HG02610 (cell line): ENCODE results near the gene JMJD1C.
"Not testable (repeated sequence)": the region's sequence is repeated elsewhere in the genome, so short reads cannot be mapped to it uniquely, and the experiment has no call there.

Experiments
- ATAC-seq: cut with Tn5 transposase; IDR thresholded peaks from one replicate; pipeline ENCODE4 v1.9.1; 2021; ENCODE audit warnings: mild to moderate bottlenecking, moderate library complexity; ENCODE audit not compliant: unreplicated experiment

The JMJD1C gene

DNA sequence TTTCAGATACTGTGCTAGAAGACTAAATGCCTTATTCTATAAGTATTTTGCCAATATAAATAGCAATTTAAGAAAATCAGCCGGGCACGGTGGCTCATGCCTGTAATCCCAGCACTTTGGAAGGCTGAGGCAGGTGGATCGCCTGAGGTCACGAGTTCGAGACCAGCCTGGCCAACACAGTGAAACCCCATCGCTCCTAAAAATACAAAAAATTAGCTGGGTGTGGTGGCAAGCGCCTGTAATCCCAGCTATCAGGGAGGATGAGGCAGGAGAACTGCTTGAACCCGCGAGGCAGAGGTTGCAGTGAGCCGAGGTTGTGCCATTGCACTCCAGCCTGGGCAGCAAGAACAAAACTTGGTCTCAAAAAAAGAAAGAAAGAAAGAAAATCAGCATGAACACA lies 230.6 kb downstream of the JMJD1C start:
- ATAC-seq = not testable (repeated sequence)

DNA sequence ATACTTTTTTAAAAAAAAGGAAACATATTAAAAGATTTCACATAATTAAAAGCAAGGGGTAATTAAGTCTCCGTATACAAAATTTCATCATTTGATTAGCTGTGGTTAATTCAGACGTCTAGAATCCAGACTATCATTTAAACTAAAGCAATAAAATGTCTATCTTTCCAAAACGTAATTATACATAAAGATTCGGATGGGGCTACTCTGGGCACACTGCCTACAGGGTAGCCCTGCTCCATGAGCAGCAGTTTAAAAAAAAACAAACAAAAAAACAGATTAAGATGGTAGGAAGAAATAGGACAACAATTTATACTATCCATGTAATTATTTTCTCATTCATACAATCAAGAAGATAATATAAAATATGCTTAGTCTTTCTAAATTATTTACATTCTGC lies 236.6 kb downstream of the JMJD1C start:
- no peak for ATAC-seq

DNA sequence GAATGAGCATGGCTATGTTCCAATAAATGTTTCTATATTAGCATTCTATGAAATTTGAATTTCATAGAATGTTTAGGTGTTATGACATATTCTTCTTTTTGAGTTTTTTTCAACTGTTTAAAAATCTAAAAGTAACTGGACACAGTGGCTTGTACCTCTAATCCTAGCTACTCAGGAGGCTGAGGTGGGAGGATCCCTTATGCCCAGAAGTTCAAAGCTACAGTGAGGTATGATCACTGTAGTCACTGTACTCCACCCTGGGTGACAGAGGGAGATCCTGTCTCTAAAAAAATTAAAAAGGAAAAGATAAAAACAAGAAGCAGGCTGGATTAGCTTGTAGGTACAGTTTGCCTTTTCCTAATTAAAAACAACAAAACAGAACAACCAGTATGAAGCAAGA lies 237.5 kb downstream of the JMJD1C start:
- no peak for ATAC-seq

DNA sequence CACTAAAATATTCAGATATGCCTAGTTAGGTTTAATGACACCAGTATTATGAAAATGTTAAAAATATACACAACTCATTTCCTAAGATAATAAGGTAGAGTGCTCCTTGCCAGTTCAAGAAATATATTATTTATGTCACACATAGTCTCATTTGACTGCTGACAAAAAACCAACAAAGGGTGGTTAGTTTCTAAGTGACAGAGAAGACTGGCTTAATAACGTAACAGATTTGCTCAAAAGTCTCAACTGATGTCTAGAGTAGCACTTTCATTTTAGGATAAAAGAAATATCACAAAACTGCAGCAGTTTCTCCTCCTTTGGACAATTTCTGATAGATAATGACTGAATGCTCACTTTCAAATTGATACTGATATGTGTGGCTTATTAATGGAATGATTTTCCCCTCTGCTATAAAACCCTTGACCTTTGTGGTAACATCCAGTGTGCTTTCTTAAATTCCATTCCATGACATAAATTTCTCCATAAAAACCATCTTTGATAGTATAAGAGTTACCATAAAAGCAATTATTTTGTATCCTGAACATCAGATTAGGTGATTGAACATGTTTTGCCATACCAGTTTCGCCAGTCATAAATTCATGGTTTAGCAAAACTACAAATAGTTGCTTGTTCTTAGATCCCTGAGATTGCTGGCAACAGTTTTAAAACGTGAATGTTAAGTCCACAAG lies 238.4 kb downstream of the JMJD1C start:
- ATAC-seq = peak; percentile 89

DNA sequence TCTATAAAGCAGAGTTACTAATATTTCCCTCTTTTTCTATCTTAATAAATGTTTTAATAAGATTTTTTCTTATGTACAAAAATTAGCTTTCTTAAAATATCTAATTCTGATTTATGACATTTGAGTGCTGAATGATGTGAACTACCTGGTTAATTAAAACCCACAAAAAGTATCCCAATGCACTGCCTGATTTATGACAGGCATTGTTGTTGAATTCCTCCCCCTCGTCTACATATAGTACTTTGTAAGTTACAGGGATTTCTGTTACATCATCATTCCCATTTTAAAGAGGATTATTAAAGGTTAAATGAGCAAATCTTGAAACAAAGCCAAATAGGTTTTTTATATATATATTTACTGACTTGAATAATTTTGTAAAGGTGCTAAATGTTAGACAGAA lies 241.5 kb downstream of the JMJD1C start:
- no peak for ATAC-seq

DNA sequence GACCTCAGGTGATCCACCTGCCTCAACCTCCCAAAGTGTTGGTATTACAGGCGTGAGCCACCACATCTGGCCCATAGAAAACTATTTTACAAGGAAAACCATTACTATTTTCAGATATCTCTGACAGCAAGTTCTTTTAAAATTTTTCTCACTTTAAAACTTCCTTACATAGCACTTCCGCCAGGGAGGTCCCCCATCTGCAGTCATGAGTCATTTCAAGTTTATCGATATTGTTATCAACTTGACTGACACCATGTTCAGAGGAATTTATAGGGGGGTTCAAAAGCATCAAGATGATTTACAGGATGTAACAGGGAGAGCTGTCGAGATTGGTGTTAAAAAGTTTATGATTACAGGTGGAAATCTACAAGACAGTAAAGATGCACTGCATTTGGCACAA lies 243.8 kb downstream of the JMJD1C start:
- ATAC-seq = no peak

DNA sequence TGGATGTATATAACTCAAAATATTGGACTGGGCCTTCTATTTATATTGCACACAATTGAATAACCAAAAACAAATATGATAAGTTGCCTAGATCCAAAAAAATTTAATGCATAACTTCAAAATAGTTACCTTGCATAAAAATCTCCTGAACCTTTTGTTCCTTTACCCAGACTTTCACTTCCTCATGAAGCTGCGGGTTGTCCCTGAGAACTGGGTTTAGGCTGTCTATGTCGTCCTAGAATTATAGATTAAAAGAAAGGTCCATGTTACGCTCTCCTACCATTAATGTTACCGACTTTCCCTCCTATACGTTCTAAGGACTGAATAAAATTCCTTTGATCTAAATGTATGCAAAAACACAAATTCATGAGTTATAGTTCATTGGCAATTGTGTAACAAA lies 246.0 kb downstream of the JMJD1C start:
- ATAC-seq = no peak

DNA sequence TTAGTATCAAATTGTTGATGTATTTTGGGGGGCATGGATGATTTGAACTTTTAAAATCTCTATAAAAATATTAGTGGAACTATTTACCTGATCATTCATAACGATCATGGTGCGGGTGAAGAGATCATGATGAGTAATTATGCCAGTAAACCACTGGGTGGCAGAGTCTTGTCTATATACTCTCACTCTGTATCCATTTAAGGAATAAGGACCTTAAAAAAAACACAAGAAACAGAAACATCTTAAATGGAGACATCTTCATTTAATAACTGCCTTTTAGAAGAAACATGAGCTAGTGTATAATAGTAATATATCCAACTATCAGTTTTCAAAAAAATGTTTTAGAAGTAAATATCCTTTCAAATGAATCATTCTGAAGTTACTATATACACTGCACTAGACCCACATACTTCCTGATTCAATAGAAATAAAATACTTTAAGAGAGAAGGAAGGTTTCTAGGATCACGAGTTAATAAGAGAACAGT lies 248.6 kb downstream of the JMJD1C start:
- ATAC-seq = peak; percentile 91

DNA sequence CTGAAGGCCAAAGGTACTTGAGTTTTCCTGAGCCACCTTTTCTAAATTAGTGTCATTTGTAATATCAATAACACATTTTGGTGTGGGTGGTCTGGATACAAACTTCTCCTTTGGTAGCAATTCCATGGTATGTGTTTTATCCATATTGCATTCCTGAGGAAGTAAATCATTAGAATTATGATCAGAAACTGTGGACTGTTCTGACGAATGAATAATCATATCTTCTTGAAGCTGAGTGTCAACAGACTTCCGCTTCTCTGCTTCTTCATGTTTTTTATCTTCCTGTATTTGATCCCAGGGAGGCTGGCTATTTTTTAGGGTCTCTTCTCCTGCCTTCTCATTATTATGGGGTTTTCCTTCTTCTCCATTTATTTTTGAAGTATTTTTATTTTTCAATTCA lies 251.2 kb downstream of the JMJD1C start:
- ATAC-seq = no peak

DNA sequence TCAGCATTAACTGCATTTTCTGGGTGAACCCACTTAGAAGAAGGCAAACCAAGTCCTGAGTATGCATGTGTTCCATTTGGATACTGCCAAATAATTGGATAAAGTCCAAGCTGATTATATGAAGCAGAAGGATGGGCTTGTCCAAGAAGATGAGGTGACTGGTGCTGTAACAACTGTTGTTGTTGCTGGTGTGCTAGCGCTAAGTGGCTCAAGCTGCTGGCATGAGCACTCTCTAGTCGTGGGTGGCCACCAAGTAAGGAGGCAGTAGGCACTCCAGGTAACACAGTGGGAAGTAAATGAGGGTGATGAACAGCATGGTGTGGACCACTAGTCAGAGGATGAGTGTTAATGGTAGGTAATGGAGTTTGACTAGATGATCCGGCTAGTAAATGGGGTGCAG lies 252.3 kb downstream of the JMJD1C start:
- no peak for ATAC-seq

DNA sequence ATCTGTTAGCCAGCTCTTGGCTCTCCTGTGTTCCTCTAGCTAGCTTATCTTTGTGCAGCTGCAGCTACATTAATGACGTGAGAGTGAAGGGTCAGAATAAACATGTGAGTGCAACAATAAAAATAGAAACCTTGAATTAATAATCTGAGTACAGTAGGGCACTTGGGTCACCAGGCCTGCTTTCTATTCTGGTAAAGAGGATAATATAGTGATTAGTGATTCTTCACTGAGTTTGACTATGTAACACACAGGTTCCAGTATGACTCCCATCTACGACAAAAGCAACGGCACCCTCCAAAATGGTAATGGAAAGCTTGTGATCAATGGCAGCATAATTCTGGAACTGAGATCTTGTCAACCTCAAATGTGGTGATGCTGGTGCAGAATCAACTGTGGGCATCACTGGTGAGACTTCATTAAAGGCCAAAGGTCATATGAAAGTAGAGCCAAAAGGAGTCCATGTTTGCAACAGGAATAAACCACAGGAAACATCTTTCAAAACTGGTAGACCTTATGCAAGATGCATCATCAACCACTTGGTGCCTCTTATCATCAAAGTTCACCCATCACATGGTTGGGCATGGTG lies 255.1 kb downstream of the JMJD1C start:
- ATAC-seq = peak; percentile 53

DNA sequence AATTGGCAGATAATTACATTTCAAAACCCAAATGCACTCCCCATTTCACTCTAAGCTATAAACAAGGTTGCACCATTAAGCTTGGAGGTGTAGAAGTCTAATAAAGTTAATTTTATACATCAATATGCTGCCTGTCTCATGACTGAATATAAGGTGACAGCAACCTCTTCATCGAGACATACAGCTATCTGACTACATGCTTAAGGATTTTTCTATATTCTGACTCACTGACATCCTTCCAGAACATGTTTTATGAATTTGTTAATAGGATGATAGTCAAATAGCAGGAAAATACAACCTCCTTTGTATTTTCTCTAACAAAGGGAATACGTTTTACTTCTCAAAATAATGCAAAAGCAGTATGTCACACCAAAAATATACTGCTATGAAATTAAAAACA lies 256.1 kb downstream of the JMJD1C start:
- no peak for ATAC-seq

DNA sequence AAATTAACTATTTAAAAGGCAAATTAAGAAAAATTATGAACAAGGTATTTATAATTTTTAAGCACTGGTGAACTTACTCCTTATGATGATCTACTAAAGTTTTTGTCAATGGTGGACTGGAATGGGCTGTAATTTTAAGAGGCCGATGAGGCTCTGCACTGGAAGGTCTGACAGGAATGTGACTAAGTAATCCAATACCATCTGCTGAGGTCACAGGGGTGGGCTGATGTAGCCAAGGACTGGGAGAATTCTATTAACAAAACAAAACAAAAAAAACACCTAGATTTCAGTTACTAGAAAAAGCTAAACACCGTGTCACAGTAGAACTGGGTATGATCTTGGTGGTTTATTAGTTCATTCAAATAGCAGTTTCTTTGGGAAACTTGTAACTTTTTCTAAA lies 256.8 kb downstream of the JMJD1C start:
- no peak for ATAC-seq

DNA sequence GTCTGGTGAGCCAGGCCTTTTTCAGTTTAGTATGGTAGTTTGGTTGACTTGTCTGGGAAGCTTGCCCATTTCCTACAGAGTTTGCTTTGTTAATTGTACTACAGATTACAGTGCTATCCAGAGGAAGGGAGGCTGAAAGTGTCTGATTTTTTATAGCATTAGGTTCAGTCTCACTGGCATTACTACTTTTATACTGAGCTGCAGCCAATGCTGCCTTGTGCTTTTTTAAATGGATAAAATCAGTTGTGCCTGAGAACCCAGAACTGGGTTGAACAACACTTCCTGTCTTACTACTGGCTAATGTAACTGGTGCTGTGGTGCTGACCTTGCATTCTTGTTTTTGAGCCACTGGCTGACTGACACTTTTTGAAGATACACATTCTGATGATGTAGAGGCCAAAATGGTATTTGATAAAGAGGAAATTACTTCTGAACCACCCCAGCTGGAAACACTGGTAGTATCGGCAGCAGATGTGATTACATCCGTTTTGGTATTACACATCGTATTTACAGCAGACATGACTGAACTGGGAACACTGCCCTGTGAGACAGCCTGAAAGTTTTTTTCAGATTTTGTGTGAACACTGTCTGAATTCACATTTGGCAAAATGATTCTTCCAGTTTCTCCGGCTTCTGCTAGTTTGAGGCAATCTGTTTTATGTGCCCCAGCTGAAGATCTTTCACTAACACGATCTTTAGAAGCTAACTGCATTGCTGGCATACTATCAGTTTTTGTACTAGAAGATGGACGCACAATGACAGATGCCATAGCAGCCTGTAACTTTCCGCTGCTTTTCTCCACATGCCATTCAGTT lies 258.6 kb downstream of the JMJD1C start:
- ATAC-seq = no peak

DNA sequence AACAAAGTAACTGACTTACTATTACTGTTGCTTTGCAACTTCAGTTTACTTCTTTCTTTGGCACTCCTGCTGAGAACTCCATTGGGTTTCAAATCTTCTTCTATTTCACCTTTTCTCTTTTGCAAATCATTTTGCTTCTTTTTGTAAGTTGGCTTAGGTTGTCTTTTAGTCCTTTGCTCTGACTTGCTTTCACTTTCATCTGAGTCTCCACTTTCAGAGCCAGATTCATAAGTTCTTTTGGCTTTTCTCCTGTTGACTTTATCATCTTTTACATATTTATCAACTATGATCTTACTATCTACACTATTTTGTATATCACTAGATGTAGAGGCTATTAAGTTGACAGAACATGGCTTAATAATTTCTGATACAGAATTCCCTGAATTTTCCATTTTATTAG lies 259.2 kb downstream of the JMJD1C start:
- no peak for ATAC-seq

DNA sequence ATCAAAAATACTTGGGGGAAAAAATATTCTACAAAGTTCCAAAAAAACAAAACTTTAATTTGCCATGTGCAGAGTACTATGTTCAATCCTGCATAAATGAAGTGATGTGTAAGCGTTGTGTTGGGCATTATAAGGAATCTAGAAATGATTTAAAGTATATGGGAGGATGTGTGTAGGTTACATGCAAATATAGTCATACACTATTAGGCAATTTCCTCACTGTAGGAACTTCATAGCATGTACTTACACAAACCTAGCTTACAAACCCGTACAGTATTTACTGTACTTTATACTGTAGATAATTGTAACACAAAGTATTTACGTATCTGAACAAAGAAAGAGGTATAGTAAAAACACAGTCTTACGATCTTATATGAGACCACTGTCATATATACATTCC lies 260.4 kb downstream of the JMJD1C start:
- ATAC-seq = no peak

DNA sequence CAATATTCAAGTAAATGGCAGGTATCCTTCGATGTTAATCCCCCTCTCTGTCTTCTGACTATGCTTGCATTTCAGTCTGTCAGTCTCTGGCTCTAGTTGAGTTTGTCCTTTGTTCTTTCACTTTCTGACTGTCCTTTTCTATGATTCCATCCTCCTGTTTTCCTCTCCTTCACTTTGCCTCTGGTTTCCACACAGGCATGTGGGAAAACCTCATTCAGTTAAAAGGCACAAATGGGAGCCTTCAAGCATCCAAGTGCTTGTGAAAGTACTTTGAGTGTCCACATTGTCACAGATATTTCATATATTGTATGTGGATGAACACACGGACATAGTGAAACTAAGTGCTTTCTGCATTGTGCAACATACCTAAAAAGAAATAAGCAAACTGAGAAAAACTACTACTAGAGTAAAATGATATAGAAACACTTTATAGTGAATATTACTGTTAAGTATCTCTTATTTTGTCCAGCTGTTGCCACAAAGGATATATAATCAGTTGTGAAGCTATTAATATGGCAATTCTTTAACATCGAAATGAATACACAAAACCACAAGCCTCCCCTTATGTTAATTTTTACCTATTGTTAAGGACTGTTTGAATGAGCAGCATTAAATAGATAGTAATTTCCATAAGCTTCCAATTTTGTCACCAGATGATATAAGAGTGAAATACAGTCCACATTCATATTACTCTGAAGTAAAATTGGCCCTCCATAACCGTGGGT lies 260.9 kb downstream of the JMJD1C start:
- peak; percentile 45 for ATAC-seq

DNA sequence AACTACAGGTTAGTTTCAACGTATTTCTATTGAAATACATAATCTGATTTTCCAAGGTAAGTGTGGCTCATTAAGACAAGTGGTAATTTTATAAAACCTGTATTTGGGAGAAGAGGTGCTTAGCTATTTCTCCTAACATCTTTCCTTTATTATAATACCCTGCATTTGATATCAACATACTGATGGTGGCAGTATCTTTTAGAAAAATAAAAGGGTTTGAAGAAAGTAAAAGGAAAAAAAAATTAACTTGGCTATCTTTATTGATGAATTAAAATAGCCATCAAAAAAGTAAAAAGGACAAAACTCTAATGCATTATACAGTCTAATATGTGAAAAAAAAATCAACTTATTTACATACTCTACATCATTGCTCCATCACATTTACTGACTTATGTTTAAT lies 264.7 kb downstream of the JMJD1C start:
- no peak for ATAC-seq

DNA sequence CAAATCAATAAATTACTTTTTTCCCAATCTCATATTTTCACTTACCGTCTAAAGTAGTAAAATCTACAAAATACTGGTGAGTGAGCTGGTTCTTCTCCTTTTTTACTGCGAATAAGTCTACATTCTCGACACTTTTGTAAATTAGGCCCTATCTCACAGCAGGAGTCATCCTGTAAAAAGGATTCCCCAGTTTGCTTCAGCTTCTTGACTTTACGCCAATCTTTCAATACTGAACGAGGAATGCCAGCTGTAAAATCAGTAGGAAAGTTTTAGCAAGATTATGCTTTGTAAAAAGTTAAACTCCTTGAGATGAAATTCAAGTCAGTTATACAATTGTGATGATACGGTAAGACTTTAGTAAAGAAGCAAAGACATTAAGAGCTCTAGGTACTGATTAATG lies 265.3 kb downstream of the JMJD1C start:
- ATAC-seq = no peak

DNA sequence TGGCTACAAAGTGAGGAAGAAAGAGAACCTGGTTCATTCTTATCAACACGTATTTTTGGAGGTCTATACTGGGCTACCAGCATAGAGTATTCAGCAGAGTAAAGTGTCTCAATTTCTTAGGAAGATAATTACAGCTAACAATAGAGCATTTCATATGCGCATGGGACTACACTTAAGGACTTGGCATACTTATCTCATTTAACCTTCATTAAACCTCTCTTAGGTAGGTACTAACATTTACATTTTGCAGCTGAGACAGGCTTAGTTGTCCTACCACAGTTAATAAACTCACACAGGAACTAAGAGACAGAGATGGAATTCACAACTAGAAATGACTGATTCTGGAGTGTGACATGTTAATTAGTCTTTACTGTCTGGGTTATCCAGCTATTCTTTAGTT lies 266.1 kb downstream of the JMJD1C start:
- no peak for ATAC-seq

DNA sequence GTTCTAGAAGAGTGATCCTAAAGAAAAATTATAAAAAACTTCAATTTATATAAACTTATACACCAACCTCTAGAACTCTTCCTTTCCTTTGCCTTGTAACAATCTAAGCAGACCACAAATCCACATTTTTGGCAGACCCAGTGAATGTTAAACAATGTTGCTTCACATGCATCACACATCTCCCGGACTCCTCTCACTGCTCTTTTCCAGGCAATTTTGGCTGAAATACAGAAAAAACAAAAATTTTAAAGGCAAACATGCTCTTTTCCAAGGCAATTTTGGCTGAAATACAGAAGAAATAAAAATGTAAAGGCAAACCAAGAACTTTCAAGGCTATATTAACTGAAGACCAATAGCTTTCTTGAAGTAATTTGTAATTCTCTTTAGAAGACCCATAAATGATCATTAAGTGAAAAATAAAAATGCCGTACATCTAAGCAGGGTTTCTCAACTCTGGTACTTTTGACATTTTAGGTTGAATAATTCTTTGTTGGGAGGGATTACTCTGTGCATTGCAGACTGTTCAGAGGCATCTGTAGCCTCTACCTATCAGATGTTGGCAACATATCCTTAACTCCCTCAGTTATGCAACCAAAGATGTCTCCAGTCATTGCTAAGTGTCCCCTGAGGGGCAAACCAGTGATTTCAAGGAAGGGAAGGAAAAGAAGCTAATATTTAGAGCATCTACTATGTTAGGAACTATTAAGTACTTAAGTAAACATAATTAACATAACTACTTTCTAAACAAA lies 268.3 kb downstream of the JMJD1C start:
- no peak for ATAC-seq
